Epidermal melanocyte (primary cell): ENCODE measurements around the gene KCTD13.
A peak's percentile ranks its signal among the peaks of the same experiment; 100 is the strongest.
"Not testable (repeated sequence)": the region's sequence is repeated elsewhere in the genome, so short reads cannot be mapped to it uniquely, and the experiment has no call there.

Experiments used
- DNase-seq: peaks from one replicate; pipeline ENCODE4 v3.0.0; 2011; ENCODE audit warnings: low spot score; ENCODE audit not compliant: insufficient read length

Gene KCTD13

DNA sequence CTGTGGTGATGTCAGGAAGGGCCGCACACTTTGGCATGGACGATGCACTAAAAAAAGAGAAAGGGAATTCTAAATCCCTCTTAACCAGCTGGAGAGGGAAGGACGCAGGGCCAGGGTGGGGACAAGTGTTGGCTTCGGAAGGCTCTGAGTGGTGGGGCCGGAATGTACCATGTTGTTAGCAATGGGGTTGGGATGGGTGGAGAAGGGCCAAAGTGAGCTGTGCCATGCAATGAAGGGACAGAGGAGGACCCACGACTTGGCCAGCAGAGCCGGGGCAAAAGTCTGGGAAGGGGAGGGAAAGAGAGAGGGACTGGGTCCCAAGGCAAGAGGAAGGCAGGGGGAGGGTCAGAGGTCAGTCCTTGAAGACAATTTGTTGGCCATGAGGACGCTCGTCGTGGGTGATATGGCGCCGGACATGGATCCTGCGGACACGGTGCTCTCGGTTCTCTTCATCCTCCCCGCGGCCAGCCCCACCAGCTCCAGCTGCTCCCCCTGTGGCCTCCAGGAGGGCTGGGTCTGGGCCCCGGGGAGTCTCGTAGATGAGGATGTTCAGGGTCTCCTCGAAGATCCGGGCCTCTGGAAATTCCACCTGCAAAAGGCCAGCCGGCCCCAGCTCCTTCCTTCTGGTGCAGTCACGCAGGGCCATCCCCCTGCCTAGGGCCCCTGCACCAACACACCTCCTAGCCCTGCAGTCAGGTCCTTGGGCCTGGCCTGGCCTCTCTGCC lies 19.3 kb downstream of the KCTD13 start:
- no peak for DNase-seq

GRCh38 chr16:29905668-29906067 lies 20.4 kb downstream of the KCTD13 start:
- no peak for DNase-seq

GRCh38 chr16:29904947-29905346 lies 21.1 kb downstream of the KCTD13 start:
- no peak for DNase-seq

DNA sequence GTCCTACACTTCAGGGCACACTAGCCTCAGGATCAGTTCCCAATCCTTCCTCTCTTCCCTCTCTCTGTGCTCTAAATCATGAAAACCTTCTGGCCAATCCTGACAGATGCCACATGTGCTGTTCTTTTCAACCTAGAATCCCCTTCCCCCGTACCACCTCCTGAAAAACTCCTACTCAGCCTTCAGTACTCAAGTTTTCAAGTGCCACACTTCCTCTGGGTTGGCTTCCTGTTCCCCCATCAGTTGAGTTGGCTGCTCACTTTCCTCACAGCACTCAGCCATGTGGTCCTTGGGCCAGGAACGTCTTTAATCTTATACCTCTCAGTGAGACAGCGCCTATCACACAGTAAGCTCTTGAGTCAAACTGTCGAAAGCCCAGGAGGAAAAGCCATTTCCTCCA lies 22.4 kb downstream of the KCTD13 start:
- DNase-seq, result no peak

- no peak for DNase-seq
Observed at GRCh38 chr16:29901607-29901945, 24.4 kb downstream of the KCTD13 start.

DNA sequence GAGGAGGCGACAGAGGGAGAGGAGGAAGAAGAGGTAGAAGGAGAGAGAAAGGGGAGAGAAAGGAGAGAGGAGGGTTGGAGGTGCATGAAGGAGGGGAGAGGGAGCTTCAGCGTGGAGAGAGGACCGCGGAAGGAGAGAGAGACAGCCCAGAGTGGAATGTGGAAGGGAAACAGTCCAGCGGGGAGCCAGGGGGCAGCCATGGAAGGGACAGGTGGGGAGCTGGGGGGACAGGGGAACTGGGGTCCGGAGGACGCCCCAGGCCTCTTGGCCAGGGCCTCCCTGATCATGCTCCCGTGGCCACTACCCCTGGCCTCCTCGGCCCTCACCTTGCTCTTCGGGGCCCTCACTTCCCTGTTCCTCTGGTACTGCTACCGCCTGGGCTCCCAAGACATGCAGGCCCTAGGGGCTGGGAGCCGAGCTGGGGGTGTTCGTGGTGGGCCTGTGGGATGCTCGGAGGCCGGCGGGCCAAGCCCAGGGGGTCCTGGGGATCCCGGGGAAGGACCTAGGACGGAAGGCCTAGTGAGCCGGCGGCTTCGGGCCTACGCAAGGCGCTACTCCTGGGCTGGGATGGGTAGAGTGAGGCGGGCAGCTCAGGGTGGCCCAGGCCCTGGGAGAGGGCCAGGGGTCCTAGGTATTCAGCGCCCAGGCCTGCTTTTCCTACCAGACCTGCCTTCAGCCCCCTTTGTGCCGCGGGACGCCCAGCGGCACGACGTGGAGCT lies 25.0 kb downstream of the KCTD13 start:
- no peak for DNase-seq

DNA sequence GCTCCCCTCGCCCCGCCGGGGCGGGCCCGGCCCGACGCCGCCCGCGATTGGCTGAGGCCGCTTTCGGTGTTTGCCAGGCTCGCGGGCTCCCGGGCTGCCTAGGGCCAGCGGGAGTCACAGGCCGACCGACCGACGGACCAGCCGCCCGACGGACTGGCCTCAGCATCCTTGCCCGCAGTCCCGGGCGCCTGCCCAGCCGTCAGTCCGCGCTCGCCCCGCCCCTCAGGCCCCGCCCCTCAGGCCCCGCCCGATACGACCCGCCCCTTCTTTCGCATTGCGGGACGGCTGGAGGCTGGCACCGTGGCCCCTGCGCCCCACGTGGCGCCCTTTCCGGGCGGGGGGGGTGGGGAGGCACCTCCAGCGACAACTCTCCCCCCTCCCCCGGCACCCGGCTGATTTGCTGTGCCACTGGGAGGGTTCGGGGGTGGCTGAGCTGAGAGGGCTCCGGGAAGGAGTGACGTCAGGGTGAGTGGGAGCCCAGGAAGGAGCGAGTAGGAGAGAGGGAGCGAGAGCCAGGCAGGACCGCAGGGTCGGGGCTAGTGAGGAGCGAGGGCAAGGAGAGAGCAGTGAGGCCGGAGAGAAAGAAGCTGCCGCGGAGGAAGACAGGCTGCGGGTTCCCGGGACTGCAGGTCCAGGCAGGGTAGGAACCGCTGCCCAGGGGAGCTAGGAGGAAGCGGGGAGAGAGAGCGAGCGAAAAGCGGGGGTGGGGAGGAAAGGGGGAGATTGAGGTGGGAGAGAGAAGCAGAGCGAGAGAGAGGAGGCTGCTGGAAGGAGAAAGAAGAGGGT lies 25.7 kb downstream of the KCTD13 start, which contains the start of gene ASPHD1:
TSS of gene ASPHD1 (plus strand) at position 387 of the 786 bp plus-strand sequence. CDS start 484 bp downstream, outside the sequence.
- peak; percentile 72 for DNase-seq

DNA sequence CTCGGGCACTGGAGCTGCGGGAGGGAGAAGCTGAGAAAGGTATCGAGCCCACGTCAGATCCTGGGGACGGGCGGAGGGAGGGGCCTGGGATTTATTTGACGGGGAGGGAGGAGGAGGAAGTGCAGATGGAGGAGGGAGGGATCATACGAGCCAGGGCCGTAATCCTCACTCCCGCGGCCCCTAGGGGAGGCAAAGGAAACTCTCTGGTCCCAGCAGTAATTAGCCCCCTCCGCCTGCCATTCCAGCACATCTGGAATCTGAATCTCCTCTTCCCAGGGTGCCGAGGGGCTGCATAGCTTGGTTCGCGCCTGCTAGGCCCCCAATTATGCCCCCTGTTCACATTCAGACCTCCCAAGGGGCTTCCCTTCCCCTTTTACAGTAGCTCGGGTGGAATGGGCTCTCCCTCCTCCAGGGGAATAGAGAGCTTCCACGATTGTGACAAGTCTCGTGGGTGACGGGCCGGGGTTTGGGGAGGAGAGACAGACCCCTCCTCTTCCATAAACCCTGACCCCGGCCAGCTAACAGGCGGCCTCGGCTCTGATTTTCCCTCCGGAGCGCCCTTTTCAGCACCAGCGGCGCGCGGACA lies 26.4 kb downstream of the KCTD13 start, which contains the start of gene SEZ6L2:
TSS of gene SEZ6L2 (minus strand) at position 35 of the 586 bp plus-strand sequence. CDS start 531 bp downstream, outside the sequence.
- peak; percentile 49 for DNase-seq

GRCh38 chr16:29898804-29899515 lies 27.1 kb downstream of the KCTD13 start:
- DNase-seq, result no peak

DNA sequence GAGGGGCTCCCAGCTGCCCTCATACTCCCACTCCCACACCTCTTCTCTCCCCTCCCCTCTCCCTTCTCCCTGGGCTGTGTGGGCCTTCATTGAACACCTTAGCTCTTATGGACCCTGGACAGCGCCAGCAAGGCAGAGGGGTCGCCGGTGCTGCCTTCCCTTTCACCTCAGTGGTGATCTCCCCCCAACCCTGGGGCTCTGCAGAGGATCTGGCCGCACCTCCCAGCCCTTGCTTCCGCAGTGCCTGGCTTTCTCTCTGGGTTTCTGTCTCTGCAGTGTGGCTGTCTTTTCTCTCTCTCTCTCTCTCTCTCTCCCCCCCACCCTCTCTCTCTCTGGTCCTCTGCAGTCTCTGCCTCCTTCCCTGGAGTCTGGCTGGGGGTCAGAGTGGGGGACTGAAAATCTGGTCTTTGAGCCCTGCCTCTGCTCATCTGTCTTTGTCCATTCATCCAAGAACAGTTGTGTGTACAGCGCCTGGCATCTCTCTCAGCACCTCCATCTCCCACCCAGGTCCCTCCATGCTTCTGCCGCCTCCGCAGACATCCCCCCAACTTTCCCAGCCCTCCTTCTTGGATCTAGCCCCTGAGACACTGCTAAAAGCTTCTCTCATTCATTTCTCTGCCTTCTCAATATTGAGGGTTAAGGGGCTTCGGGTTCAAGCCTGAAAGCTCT lies 27.8 kb downstream of the KCTD13 start:
- DNase-seq, result no peak

DNA sequence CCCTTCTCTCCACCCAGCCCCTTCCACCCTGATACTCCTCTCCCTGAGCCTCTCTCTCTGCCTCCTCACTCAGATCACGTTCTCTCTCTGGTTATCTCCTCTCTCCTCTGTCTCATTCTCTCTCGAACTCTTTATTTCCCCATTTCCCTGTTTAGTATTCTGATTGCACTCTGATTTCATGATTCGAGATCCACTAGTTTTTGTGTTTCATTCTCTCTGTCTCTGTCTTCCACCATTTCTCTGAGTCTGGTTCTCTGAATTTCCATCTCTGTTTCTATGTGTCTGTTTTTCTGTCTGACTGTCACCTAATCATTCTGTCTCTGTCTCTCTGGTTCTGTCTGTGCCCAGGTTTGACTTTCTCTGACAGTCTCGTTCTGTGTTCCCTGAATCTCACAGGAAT lies 28.7 kb downstream of the KCTD13 start:
- DNase-seq, result no peak

- no peak for DNase-seq
Observed at GRCh38 chr16:29896841-29897240, 29.2 kb downstream of the KCTD13 start.

- no peak for DNase-seq
Observed at GRCh38 chr16:29894352-29894751, 31.7 kb downstream of the KCTD13 start.

DNA sequence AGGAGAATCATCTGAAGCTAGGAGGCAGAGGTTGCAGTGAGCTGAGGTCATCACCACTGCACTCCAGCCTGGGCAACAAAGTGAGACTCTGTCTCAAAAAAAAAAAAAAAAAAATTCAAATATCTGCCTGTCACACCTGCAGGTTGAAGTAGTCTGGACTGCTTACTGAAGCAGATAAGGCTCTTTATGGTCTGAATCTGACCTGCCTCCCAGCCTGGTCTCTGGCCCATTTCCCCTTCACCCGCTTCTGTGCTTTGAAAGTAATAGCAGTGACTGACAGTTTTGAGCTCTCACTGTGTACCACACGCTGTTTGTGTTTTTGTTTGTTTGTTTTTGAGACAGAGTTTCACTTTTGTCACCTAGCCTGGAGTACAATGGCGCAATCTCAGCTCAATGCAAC lies 32.5 kb downstream of the KCTD13 start:
- DNase-seq, result no peak

- DNase-seq, result no peak
Observed at GRCh38 chr16:29892458-29892813, 33.6 kb downstream of the KCTD13 start.

DNA sequence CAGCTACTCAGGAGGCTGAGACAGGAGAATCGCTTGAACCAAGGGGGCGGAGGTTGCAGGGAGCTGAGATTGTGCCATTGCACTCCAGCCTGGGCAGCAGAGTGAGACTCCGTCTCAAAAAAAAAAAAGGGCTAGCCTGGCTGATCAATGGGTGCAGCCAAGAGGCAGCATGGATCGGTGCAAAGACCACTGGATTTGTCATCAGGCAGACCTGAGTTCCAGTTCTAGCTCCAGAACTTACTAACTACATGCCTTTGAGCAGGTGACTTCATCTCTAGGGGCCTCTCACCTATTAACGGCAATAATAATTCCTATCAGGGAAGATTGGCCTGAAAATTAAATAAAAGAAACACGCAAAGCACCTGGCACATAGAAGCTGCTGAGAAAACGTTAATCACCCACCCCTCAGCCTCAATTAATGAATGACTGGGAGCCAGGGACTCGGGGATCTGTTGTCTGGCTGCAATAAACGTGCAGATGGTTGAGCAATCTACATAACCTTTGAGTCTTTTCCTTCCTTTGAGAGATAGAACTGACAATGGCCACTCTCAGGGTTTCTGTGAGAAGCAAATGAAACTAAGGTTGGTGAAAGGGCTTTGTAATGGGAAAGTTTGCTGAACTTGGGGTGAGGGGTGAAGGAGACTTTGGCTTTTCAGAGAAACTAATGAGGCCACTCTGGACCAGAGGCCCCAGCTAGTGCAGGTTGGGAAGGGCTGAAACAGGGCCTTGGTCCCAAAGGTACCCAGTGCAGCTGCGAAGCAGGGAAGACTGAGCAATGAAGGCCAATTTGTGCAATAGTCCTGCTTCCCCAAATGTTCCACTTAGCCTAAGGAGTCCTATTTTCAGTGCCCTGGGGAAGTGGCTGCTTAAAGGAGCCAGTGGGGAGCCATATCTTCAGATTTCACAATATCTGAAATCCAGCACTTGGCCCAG lies 34.2 kb downstream of the KCTD13 start:
- DNase-seq, result no peak

GRCh38 chr16:29889372-29889771 lies 36.7 kb downstream of the KCTD13 start:
- not testable (repeated sequence) for DNase-seq

DNA sequence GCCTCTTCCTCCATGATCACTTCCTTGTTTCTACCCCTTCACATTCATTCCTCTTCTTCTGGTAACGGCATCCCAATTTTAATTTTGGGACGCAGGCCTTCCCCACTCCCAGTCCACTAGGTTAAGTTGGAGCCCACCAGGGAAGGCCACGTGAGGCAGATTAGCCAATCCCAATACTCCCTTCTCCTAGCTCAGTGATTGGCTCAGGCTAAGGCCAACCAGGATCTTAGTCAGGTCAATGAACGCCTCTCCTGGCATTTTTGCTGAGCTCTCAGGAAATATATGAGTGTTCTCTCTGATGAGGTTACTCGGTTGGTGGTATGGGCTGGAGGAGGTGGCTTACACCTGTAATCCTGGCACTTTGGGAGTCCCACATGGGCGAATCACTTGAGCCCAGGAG lies 42.0 kb downstream of the KCTD13 start:
- DNase-seq, result no peak

DNA sequence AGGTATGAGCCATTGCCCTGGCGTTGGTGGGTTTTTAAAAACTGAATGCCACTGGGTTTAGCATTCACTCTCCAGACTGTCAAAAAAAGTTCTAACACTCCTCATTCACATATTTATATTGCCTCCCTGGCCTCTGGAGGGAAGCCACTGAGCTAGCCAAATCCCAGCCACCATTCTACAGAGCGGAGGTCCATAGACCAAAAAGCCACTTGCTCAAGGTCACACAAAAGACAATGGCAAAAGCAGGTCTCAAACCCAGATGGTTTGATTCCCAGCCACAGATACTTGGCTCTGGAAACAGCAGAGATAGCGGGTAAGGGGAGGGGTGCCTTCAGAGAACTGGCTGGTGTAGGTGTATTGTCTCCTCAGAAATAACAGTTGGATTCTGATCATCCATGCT lies 45.0 kb downstream of the KCTD13 start:
- no peak for DNase-seq
